ENCODE results near the gene CHIA.
"Not testable (repeated sequence)": the region's sequence is repeated elsewhere in the genome, so short reads cannot be mapped to it uniquely, and the experiment has no call there.

CHIA gene

GRCh38 chr1:111285879-111286278 lies 4.8 kb upstream of the CHIA start:
- DNase-seq (ENCODE audit: low read depth) = no peak

- no peak for DNase-seq (ENCODE audit: low read depth)
Measured at GRCh38 chr1:111286912-111287311, 3.7 kb upstream of the CHIA start.

- DNase-seq (ENCODE audit: low read depth) = no peak
Measured at GRCh38 chr1:111289371-111289770, 1.3 kb upstream of the CHIA start.

GRCh38 chr1:111290104-111290503 lies 547 bp upstream of the CHIA start:
- no peak for DNase-seq (ENCODE audit: low read depth)

GRCh38 chr1:111294390-111294789 lies 3.7 kb downstream of the CHIA start:
- no peak for DNase-seq (ENCODE audit: low read depth)

GRCh38 chr1:111302374-111302773 lies 11.7 kb downstream of the CHIA start:
- no peak for DNase-seq (ENCODE audit: low read depth)

- DNase-seq (ENCODE audit: low read depth) = no peak
Measured at GRCh38 chr1:111309690-111310089, 19.0 kb downstream of the CHIA start.

GRCh38 chr1:111318523-111318922 lies 27.9 kb downstream of the CHIA start:
- DNase-seq (ENCODE audit: low read depth) = no peak

- no peak for DNase-seq (ENCODE audit: low read depth)
Measured at GRCh38 chr1:111320066-111320879, 29.6 kb downstream of the CHIA start.

GRCh38 chr1:111323231-111323630 lies 32.6 kb downstream of the CHIA start:
- no peak for DNase-seq (ENCODE audit: low read depth)

- DNase-seq (ENCODE audit: low read depth) = no peak
Measured at GRCh38 chr1:111332190-111332589, 41.5 kb downstream of the CHIA start.

GRCh38 chr1:111334169-111334568 lies 43.5 kb downstream of the CHIA start:
- DNase-seq (ENCODE audit: low read depth) = no peak

GRCh38 chr1:111335214-111335877 lies 44.7 kb downstream of the CHIA start:
- not testable (repeated sequence) for DNase-seq (ENCODE audit: low read depth)

GRCh38 chr1:111338849-111339248 lies 48.2 kb downstream of the CHIA start:
- not testable (repeated sequence) for DNase-seq (ENCODE audit: low read depth)

GRCh38 chr1:111346089-111346885 lies 55.6 kb downstream of the CHIA start:
- DNase-seq (ENCODE audit: low read depth) = peak; percentile 63

GRCh38 chr1:111347026-111347425 lies 56.4 kb downstream of the CHIA start:
- DNase-seq (ENCODE audit: low read depth) = no peak

- DNase-seq (ENCODE audit: low read depth) = no peak
Measured at GRCh38 chr1:111351700-111352099, 61.0 kb downstream of the CHIA start.

- no peak for DNase-seq (ENCODE audit: low read depth)
Measured at GRCh38 chr1:111354584-111354983, 63.9 kb downstream of the CHIA start.

GRCh38 chr1:111358964-111359363 lies 68.3 kb downstream of the CHIA start:
- no peak for DNase-seq (ENCODE audit: low read depth)

GRCh38 chr1:111359376-111359775 lies 68.7 kb downstream of the CHIA start:
- DNase-seq (ENCODE audit: low read depth) = no peak

GRCh38 chr1:111360257-111360656 lies 69.6 kb downstream of the CHIA start:
- DNase-seq (ENCODE audit: low read depth) = not testable (repeated sequence)

- no peak for DNase-seq (ENCODE audit: low read depth)
Measured at GRCh38 chr1:111361761-111362160, 71.1 kb downstream of the CHIA start.

GRCh38 chr1:111364690-111365089 lies 74.0 kb downstream of the CHIA start:
- no peak for DNase-seq (ENCODE audit: low read depth)

All from activated gamma-delta T cell treated with anti-CD3 and anti-CD28 coated beads, Interleukin-2, amount 50 U/mL, for 16 hours (primary cell).